AML-193 (cell line): ENCODE results near the gene PIK3CD.

ENCODE experiments used
- DNase-seq, 2 experiments: peaks; one replicate each; lab custom pipeline; 2025; lab: John Stamatoyannopoulos, UW

The PIK3CD gene

GRCh38 chr1:9774712-9775679, 123.5 kb downstream of the PIK3CD start:
- no peak for DNase-seq

GRCh38 chr1:9776685-9777084, 125.2 kb downstream of the PIK3CD start:
- no peak for DNase-seq
